GM19025 (cell line): ENCODE data around the gene NPTN.

Experiments used
- ATAC-seq: cut with Tn5 transposase; IDR thresholded peaks from one replicate; pipeline ENCODE4 v1.9.1; 2021; ENCODE audit warnings: mild to moderate bottlenecking, low read depth, moderate library complexity; ENCODE audit not compliant: unreplicated experiment

Gene NPTN

DNA sequence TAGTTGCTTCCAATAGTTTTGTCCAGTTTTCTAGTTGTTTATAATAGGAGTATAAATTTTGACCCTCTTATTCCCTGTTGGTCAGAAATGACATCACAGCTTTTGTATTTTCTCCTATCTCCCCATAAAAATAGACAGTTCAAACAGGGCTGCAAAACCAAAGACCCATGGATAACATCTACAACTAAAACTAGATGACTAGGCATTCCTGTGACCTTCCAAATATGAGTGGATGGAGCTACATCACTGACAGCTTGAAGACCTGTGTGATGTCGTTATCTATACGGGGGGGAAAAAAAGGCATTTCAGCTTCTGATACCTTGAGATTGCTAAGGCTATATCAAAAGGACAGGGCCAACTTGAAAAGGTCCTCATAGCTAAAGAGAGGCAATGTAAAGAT, 105.6 kb downstream of the NPTN start:
- no peak for ATAC-seq

DNA sequence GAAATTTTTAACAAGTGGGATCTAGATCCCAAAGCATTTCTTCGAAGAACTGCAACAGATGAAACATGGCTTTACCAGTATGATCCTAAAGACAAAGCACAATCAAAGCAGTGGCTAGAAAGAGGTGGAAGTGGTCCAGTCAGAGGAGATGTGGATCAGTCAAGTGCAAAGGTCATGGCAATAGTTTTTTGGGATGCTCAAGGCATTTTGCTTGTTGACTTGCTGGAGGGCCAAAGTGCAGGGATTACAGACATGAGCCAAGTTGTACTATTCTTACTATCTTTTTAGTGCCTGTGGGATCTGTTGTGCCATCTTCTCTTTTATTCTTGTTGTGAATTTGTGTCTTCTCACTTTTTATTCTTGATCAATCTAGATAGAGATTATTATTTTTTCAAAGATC, 108.3 kb downstream of the NPTN start:
- ATAC-seq, result no peak

DNA sequence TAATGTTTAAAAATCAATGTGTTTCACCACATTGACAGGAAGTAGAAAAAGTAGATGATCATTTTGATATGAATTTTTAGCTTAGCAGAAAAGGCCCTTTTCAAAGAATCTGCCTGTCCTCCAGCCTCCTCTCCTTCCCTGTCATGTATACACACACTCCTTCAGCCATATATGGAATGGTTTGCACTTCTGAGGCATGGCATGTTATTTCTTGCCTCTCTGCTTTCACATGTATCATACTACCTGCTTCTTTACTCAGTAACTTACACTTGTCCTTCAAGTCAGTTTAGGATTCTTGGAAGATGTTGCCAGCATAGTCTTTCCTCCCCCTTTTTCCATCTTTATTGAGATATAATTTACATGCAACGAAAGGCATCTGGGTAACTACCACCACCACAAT, 111.2 kb downstream of the NPTN start:
- ATAC-seq, result no peak

DNA sequence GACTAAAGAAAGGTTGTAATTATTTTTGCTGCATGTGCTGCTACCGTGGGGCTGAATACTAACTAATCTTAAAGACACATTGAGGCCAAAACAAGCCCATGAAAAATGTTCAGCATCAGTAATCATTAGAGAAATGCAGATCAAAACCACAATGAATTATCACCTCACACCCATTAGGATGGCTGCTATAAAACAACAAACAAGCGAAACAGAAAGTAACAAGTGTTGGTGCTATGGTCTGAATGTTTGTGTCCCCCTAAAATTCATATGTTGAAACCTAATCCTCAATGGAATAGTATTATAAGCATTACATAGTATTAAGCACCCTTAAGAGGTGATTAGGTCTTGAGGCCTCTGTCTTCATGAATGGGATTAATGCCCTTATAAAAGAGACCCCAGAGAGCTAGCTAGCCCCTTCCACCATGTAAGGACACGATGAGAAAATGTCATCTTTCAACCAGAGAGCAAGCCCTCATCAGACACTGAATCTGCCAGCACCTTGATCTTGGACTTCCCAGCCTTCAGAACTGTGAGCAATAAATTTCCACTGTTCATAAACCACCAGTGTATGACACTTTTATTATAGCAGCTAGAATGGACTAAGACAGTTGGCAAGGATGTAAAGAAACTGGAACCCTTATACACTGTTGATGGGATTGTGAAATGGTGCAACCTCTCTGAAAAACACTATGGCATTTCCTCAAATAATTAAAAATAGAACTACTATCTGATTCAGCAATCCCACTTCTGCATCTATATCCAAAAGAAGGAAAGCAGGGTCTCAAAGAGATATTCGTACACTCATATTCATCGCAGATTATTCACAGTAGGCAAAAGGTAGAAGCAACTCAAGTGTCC, 114.1 kb downstream of the NPTN start:
- ATAC-seq, result no peak

DNA sequence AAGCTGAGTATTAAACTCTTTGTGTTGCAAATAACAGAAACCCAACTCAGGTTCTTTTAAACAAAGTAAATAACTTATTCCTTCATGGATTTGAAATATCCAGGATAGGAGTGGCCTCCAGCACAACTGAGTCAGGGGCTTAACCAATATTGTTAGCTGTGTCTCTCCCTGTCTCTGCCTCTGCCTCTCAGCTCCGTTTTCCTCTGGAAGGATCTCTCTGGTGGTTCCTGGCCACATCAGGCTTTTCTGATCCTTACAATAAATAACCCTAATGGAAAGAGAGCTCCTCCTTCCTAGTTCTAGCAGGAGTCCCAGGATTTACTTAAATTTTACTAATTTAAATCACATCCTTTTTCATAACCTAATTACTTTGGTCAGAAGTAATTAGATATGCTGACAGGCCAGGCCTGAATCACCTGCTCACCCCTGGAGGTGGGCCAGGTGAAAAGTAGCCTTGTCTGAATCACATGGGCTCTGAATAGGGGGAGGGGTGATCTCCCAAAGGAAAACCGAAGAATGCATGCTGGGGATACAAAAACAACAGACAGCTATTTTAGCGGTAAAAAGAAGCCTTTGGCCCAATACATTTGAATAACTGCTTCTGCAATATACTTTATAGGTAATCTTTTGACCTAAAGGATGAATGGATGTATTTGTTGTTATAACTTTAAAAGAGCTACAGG, 114.9 kb downstream of the NPTN start:
- ATAC-seq, result no peak

DNA sequence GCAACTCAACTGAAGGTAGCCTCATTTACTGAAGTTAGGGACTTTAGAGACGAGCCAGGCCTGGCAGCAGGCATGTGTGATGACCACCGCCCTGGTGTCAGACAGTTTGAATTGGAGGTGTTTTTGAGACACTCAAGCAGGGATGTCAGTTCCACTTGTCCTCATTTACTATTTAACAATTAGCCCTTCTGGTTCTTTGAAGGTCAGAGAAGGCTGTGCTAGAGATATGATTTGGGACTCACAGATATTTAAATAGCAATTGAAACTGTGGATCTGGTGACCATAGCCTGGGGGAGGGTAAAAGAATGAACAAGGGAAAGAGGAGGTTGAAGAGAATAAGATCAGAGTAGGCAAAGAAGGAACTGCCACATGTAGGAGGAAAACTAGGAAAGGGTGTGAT, 115.6 kb downstream of the NPTN start:
- ATAC-seq, result no peak

DNA sequence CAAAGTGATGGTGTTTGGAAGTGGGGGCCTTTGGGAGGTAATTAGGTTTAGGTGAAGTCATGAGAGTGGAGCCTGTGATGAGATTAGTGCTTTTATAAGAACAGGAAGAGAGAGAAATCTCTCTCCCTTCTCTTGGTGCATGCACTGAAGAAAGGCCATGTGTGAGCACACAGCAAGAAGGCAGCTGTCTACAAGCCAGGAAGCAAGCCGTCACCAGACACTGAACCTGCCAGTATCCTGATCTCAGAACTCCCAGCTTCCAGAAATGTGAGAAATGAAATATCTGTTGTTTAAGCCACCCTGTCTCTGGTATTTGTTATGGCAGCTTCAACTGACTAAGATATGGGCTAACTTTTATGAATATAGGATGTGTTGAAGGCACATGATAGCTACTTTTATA, 117.7 kb downstream of the NPTN start:
- ATAC-seq, result no peak
